Pulmonary artery endothelial cell (primary cell): ENCODE data around the gene HHIPL1. TPM values are rescaled to one million over a fixed set of nuclear protein-coding genes. Genes with fewer than 3 reads are reported as not detected.

Experiments used
- total RNA-seq: library from RNA; depleted of rRNA; stranded (reverse); fragments of >200 nt; gene quantifications from 2 replicates; pipeline ENCODE4 v1.2.3, GENCODE V29; 2014

Gene HHIPL1
- total RNA-seq, 1 donor from 2014 or later, result 2.2 TPM

Other genes with a start within 250 kb of the HHIPL1 start
- gene SETD3, start 164.3 kb upstream of the HHIPL1 start, total RNA-seq, result 54.1 and 73.4 TPM in 2 replicates
- gene CCNK, start 163.7 kb upstream of the HHIPL1 start, total RNA-seq, result 32.8 and 36.1 TPM in 2 replicates
- 15.0 and 16.5 TPM in 2 replicates for gene CCDC85C, start 40.9 kb upstream of the HHIPL1 start, total RNA-seq
- under 0.01 and 0.07 TPM in 2 replicates for gene CYP46A1, start 39.2 kb downstream of the HHIPL1 start, total RNA-seq
- 68.2 and 71.6 TPM in 2 replicates for gene EML1, start 148.3 kb downstream of the HHIPL1 start, total RNA-seq